NOMO-1 treated with dmso at 0.1 percent for 144 hours (cell line): ENCODE results near the gene MMS19.
A peak's percentile ranks its signal among the peaks of the same experiment; 100 is the strongest.
"Not testable (repeated sequence)": the region's sequence is repeated elsewhere in the genome, so short reads cannot be mapped to it uniquely, and the experiment has no call there.

Experiments
- DNase-seq: peaks from one replicate; lab custom pipeline; 2025; ENCODE audit not compliant: unreplicated experiment; lab: John Stamatoyannopoulos, UW

Gene MMS19

DNA sequence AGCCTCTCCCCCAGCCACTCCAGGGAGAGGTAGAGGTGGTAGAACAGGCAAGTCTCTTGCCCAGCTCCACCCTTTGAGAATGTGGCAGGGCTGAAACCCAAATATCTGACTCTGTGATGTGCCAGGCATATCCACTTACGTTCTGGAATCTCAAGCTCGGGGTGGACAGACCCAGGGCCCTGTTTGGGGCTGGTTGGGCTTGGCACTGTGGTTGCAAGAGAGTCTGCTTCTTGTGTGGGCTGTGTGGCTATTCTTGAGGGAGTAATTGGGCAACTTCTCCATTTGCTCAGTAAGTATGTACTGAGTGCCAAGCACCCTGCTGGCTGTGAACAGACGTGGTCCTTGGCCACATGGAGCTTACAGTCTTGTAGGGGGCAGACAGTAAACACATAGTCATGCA, 5.2 kb upstream of the MMS19 start:
- no peak for DNase-seq

DNA sequence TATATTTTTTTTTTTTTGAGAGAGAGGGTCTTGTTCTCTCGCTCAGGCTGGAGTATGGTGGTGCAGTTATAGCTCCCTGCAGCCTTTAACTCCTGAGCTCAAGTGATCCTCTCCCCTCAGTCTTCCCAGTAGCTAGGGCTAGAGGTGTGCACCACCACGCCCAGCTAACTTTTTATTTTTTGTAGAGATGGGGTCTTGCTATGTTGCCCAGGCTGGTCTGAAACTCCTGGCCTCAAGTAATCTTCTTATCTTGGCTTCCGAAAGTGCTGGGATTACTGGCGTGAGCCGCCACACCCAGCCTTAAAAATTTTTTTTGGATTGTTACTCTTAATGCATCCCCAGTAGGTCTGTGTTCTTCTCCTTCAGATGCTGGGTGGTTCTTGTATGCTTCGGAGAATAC, 4.7 kb upstream of the MMS19 start:
- DNase-seq, result no peak

DNA sequence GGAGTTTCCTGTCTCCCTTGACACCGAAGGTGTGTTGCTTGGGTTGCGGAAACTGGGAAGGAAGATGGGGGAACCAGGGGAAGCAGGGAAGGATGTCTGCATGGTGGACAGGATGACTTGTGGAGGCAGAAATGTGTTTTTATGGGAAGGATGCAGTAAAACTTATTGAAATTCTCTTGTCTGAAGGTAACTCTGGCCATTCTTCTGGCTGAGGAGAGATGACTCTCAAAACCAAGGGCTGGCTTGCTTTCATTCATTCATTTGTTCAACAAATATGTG, 2.0 kb upstream of the MMS19 start:
- no peak for DNase-seq

DNA sequence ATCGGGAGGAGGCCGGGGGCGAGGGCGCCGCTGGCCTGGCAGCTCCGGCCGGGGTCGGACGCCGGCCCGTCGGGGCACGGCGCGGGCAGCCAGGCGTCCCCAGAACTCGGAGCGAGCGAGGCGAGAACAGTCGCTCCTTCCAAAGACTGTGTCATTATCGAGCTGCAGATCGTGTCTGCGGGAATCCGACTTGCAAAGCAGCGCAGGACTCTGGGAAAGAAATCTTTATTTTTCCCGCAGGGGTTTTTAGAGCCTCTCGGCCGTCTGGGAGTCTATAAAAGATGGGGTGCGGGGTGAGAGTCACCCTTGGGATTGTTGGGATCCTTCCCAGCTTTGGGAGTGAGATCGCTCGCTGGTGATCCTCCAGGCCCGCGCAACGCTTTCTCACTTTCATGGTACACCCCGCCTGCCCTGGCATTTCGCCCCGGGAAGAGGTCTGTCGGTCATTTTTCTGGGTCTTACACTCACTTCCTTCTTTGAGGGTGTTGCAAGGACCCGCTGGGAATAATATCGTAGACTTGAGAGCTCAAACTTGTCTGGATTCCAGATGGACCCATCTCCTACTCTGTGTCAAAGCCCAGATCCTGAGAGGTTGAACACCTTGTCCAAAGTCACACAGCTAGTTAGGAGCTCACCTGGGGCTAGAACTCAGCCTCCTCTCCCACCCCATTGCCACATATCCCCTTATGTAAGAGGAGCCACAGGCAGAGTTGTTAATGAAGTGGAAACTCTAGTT, 1.5 kb upstream of the MMS19 start:
- DNase-seq, result peak; percentile 4

DNA sequence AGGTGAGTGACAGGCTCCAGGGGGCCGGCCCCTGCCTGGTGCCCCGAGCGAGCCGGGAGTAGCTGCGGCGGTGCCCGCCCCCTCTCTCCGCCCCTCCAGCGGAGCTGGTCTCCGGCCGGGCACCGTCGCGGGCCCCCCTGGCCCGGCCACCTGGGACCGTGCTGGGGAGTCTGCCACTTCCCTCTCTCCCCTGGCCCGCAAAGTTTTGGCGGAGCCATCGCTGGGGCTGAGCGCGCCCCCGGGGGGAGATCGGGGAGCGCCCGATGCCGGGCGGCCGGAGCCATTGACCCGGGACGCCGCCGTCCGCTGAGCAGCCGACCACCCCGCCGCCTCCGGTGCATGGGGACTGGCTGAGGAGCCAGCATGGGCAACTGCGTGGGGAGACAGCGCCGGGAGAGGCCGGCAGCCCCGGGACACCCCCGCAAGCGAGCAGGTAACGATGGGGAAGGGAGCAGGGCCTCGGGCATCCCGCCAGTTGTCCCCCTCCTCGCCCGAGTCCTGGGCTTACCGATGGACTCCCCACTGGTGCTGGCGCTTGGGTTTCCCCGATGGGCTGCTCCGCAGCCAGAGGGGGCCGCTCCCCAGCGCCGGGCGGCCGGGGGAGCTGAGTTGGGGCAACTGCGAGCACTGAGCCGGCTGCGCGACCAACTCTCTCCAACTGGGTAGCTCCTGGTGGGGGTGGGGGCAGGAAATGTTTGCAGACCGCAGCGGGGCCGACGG, 779 bp upstream of the MMS19 start, which contains the start of gene UBTD1:
UBTD1 (plus strand) TSS at position 84 of the 720 bp plus-strand sequence; CDS start at position 364, 280 bp downstream.
- no peak for DNase-seq

DNA sequence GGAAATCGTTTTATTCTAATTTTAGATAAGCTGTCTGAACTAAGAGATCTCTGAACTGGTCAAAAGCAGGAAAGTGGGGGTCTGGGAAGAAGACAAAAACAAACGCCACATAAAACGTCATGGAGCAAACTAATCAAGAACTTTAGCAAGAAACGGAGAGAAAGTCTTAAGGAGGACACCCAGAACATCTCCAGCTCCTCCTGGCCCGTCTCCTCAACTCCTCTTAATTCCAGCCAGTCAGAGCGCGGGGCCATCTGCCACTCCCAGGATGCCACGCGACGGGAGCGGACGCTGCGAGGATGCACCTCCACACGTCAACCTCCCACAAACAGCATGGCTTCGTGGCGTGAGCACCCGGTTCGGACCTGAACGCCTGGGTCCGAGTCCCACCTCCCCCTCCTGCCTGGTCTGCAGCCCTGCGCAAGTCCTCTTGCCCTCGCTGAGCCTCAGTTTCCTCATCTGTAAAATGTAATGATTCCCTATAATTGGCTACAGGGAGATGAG, 598 bp downstream of the MMS19 start:
- peak; percentile 74 for DNase-seq

DNA sequence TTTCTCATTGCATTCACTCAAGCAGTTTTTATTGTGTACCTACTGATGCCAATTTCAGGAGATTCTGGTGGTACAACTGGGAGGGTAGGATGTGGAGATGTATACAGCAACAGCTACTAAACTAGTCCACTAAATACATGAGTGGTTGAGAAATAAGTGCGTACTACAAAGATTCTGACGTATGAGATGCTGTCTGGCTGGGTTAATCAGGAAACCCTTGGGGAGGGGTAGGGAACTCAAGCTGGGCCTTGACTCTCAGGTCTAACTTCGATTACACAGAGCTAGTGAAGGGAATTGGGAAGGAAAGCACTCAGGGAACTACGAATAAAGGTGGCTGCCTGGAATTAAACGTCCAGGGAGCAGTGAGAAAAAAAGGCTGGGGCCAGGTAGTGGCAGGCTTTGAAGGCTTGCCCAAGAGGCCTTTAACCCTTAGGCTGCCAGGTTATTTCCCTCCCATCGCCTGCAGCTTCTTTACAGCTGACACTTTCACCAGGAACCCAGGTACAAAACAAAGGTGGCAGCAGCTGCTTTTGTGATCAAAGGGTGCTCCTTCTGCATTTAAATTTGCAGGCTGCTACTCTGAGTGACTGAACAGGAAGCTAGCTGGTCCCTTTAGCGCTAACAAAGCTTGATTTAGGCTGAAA, 3.2 kb downstream of the MMS19 start:
- no peak for DNase-seq

DNA sequence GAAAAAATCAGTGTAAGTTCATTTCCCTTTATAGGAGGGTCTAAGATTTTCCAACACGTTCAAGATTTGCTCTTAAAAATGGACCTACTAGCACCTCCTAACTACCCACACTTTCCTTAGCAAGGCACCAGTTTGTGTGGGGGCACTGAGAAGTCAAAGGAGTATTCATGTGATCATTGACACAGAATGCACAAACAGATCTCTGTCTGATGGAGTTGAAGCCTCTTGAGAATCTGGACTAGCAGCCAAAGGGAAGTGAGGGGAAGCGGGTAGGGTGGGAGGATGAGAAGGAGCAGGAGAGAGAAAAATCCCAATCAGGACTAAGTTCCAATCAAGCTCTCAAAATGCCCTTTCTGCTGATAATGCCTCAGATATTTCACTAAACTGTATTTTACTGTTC, 4.1 kb downstream of the MMS19 start:
- no peak for DNase-seq

DNA sequence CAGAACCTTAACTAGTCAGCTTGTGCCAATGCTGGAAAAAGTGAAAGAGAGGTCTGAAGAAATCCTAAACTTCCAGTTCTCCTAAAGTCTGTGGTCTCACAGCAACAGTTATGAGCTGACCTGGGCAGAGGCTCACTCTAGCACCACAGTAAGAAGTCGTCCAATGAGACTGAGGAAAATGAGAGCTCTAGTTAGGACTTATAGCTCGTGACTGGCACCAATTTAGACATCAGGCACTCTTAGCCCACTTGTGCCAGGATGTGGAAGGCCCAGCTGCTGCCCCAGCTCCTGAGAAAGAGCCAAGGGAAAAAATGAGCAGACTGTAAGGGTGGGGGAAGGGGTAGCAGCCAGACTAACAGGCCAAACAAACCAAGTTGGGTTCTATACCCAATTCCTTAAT, 7.6 kb downstream of the MMS19 start:
- no peak for DNase-seq

DNA sequence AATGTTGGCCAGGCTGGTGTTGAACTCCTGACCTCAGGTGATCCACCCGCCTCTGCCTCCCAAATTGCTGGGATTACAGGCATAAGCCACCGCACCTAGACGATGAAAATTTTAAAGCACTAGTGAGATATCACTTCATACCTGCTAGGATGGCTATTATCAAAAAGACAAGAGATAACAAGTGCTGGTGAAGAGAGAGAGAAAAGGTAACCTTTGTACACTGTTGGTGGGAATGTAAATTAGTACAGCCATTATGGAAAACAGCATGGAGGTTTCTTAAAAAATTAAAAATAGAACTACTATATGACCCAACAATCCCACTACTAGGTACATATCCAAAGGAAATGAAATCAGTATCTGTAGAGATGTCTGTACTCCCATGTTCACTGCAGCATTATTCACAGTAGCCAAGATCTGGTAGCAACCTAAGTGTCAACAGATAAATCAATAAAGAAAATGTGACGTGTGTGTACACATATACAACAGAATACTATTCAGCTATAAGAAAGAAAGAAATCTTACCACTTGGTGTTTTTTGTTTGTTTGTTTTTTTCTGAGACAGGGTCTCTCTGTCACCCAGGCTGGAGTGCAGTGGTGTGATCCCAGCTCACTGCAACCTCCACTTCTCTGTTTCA, 12.5 kb downstream of the MMS19 start:
- no peak for DNase-seq

DNA sequence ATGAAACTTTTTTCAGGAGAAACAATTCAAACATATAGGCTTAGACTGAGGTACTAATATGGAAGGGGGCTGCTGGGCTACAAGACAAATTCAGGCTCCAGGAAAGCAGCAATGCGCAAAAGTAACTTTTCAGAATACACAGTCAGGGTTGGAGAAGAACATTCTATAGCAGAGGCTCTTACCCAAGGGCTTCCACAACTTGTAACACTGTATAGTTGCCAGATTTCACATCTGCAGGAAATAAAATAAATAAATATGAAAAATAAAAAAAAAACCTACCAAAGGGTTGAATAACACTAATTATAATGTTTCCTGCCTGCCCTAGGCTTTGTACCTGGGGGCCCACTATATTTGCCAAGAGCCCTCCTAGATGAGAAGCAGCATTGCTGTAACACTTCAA, 14.3 kb downstream of the MMS19 start:
- no peak for DNase-seq

DNA sequence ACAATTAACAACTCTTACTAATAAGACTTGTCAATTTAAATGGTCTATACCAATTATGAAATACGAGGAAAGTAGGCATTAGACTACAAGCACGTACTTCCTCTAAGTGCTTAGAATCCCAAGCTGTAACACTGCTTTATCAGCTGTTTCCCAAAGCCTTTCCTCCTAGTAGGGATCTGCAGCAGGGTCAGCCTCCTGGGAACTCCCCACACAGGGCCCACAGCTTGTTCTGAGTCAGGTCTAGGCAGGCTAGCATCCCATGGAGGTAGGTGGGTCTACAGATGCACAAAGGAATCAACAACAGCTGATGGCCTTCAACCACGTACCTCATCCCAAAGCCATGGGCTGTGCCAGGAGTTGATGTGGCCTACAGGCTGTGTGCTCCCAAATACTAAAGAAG, 14.7 kb downstream of the MMS19 start:
- no peak for DNase-seq

DNA sequence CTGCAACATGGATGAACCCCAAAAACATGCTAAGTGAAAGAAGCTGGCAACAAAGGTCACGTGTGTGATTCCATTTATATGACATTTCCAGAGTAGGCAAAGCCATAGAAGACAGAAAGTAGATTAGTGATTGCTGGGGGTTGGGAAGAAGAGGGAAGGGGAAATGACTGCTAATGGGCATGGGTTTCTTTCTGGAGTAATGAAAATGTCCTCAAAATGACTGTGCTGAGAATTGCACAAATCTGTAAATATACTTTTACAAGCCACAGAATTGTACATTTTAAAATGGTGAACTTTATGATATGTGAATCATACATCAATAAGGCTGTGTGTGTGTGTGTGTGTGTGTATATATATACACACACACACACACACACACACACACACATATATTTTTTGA, 15.8 kb downstream of the MMS19 start:
- no peak for DNase-seq

DNA sequence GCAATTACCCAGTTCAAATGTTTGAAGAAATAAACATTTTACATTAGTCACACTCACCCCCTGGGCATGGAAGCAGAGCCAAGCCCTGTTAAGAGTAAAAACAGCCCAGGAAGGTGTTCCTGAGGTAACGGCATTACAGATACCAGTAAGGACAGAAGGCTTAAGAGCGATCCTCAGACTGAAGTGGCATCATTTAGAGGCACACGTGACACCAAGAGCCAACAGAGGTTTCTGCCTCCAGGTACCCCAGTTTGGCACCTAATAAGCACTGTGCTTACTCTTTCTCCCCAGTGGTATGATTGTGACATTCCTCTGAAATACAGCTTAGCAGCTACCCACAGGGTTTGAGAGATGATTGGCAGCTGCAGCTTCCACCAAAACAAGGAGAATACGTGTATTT, 17.2 kb downstream of the MMS19 start:
- no peak for DNase-seq

DNA sequence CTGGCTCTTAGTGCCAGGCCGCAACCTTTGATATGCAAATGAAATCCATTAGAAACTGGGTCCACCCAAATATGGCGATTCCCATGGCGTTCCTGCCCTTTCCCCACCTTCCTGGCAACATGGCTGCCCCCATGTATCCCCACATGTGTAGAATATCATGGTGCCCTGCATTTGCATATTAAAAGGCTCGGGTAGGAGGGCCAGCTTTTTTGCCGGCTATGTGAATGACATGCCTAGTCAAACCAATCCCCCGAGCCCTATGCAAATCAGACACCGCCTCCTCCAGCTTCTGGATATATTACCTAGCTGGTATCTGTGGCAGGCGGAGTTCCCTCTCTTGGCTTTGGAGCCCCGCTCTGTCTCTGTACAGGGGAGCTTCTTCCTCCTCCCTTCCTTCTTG, 18.3 kb downstream of the MMS19 start:
- no peak for DNase-seq

DNA sequence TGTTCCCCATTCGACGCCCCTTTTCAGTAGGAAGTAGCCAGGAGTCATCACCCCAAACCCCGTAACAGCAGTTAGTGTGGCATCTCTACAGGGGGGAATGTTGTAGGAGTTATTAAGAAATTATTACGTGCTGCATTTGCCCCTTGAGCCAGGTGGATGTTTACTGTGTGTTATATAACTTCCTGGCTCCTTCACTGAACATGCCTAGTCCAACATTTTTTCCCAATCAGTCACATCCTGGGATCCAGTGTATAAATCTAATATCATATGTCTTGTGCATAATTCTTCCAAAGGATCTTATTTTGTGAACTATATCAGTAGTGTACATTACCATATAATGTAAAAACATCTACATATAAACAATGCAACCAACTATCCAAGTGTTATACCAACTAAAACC, 18.8 kb downstream of the MMS19 start:
- not testable (repeated sequence) for DNase-seq

DNA sequence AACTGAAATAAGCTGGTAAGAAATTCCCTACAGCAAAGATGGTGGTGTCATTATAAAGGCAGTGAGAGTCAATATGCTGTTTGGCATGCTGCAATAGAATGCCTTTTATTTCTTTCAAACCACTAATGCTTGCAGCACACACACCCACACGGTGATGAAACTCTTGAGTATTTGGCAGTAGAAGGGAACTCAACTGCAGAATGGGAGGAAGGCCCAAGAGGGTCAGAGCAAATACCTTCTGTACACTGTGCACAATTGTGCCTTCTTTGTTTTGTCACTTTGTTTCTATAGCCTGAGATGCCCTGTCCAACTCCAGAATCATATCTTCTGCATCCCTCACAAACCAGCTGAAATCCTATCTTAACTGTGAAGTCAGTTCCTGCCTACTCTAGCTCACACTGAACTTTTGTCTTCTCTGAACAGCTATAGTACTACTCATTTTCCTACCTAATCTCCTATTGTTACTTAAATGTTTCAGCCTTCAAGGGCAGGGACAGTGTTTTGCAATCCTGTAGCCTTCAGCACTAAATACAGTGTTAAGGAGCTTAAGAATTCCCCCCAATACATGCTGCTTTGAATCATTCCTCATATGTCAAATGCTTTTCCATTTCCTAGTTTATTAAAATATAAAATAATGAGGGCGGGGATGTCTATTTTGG, 22.2 kb downstream of the MMS19 start:
- DNase-seq, result no peak

DNA sequence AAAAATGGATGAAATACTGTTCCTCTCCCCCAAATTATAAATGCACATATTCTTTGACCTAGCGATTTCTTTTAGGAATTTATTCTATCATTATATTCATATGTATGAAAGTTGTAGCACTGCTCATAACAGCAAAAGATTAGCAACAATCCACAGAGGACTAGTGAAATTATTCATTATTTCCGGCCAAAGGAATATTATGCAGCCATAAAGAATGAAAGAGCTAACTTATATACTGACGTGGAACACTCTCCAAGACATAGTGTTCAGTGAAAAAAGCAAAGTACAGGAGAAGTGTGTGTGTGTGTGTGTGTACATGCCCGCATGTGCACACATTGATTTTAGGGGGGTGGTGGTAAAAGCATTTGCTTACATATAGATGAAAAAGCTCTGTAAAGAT, 23.3 kb downstream of the MMS19 start:
- no peak for DNase-seq

DNA sequence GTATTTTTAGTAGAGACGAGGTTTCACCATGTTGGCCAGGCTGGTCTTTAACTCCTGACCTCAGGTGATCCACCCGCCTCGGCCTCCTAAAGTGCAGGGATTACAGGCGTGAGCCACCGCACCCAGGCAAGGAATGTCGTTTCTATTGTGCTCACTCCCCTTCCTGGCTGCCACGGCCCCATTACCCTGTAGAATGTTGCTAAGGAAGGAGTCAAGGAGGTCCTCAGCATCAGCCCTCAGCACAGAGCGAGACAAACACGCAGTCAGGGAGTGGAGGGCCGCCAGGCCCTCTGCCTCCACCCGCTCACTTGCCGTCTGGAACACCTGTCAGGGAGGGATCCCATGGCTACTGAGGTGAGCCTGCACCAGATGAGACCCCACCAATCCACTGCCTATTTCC, 29.4 kb downstream of the MMS19 start:
- not testable (repeated sequence) for DNase-seq

DNA sequence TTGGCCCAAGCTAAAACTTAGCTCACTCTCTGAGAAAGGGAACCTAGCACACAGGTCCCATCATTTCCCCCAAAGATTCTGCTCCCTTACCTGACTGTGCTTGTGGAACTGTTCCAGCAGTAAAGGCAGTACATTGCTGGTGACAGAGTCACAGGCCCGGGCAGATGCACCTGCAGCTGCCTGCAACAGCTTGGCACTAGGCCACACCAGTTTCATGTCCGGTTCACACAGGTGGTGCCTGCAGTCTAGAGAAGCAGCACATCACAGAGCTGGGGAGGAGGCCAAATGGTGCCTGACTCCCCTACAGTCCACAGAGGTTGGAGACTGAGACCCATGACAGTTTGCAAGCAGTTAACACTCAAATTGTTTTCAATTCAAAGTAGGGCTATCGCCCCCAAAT, 30.1 kb downstream of the MMS19 start:
- DNase-seq, result no peak

DNA sequence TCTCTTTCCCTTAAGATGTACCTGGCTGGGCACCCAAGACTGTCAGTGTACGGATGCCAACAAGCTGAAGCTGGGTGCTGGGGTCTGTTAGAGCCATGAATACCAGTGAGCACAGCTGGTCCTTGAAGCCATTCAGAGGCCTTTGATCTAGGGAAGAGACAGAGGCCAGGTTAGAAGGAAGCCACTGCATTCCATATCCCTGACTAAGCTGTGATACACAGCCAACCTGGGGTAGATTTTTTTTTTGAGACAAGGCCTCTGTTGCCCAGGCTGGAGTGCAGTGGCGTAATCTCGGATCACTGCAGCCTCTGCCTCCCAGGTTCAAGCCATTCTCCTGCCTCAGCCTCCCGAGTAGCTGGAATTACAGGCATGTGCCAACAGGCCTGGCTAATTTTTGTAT, 31.5 kb downstream of the MMS19 start:
- DNase-seq, result no peak
